Measurements from ENCODE around the gene CPEB1. TPM values are rescaled to one million over a fixed set of nuclear protein-coding genes. Genes with fewer than 3 reads are reported as not detected.

Gene CPEB1
- total RNA-seq: 1.1 TPM

DNA sequence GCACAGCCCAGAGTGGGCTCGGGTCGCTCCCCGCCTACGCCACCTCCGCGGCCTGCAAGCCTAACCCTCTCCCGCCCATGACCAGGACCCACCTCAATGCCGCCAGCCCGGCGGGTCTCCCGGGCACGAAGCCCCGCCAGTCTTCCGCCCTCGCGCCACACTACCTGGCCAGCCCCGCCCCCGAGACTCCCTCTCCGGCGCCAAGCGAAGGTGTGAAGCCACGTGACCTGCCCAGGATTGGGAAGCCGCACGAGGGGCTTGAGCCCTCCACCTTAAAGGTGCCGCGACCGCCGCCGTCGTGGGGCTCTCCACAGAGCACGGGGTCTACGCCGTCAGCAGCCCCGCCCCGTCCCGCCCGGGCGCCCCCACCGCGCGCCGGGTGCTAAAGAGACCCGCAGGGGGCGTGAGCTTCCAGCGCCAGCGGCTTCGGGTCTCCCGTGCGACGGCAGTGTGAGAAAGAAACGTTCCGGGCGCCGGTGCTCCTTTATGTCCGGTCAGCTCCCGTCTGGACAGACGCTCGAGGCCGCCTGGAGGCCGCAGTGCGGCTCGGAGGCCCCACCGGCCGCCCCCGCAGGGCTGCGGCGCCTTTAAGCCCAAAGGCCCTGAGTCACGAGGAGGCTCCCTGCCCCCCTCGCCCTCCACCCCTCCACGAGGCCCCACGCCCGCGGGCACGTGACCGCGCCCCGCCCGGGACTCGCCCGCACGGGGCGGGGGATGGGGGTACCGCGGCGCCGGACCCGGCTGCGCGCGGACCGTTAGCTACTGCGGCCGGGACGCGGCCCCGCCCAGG lies at the start of gene CPEB1:
Gene CPEB1, minus strand, starts transcription at position 319 of the 790 bp plus-strand sequence. CDS start 18,904 bp downstream, outside the sequence.
- DNase-seq: peak; percentile 16

GRCh38 chr15:82692171-82692570 lies 45.0 kb upstream of the CPEB1 start:
- DNase-seq: no peak

DNA sequence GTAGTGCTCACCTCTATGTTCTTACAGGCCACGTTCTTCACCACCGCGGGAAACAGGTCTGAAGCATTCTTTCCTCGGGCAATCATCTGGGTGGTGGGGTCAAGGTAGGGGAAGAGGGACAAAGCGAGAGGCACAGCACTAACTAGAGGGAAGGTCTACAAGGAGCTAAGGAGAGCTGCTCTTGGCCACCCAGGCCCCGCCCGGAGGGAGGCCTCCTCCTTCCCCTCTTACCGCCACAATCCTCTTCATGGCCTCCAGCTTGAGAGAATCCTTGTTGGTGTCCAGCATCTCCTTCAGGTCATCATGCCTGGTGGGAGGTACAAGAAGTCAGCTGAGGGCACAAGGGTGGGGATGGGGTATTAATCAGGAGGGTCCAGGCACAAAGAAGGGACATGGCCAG lies 42.0 kb upstream of the CPEB1 start:
- DNase-seq: no peak

- no peak for DNase-seq
These were observed 41.5 kb upstream of the CPEB1 start for GRCh38 chr15:82688691-82689090.

DNA sequence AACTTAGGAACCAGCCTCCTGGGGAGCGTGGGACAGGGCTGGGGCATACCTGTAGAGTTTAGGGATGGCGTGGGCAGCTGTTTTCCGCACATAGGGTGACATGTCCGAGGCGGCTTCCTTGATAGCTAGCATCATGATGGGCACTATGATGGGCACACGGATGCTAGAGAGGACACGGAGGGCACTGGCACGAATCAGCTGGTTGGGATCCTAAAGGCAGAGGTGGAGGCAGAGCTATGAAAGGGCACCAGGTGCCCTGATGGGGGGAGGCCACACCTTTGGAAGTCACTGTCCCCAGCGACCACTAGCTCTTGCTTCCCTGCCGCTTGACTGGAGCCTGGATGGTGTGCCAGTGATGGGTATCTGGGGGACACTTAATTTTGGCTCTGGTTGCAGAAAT lies 34.2 kb upstream of the CPEB1 start:
- no peak for DNase-seq

- DNase-seq: peak; percentile 48
These were observed 33.3 kb upstream of the CPEB1 start for GRCh38 chr15:82680200-82681102.

DNA sequence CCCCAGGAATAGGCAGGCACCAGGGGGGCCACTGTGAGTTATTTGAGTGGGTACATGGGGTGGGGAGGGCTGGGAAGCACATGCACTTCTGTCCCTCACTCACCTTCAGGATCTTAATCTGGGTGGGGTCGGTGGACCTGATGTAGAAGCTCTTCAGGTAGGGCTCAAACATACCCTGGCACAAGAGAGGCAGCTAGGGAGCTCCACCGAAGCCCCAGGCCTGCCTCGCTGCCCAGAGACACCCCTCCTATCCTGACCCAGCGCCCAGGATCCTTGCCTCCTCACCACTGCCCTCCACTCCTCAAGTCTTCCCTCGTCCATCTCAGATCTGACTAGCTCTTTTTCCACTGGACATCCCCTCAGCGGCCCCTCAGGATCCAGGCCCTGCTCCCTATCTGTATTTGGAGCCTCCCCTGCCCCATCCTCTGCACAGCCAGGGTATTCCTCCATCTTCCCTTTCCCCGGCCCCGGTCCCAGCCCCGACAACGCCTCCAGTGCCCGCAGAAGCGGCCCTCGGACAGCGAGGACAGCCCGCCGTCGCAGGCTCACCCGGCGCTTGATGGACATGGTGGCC lies 32.5 kb upstream of the CPEB1 start:
- DNase-seq: no peak

DNA sequence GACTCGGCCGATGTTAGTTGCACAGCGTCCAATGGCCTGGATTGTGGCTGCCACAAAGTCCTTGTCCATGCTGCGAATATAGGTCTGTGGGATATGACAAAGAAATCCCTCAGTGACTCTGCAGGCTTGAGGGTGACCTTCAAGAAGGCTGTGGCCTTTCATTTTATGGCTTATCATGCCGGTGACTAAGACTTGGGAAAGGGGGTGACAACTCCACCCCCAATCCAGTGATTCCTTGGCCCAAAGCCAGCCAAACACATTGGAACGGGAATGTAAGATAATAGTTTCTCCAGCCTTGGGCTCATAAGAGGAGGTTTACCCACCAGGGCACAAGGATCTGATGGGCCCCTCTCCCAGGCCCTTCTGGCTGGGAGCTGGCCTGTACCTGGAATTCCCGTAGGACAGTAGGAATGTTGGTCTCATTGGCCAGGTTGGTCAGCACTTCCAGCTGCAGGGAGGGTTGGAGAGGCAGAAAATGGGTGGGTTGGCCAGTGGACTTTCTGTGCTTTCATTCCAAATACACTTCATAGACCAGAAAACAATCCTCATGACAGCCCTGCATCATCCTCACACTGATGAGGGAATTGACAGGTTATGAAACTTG lies 30.7 kb upstream of the CPEB1 start:
- DNase-seq: no peak

GRCh38 chr15:82674873-82675272 lies 27.7 kb upstream of the CPEB1 start:
- no peak for DNase-seq

DNA sequence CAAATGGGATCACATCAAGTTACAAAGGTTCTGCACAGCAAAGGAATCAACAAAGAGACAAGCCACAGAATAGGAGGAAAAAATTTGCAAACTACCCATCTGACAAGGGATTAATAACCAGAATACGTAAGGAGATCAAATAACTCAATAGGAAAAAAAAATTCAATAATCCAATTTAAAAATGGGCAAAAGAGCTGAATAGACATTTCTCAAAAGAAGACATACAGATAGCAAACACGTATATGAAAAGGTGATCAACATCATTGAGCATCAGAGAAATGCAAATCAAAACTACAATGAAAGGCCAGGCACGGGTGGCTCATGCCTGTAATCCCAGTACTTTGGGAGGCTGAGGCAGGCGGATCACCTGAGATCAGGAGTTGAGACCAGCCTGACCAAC lies 23.5 kb upstream of the CPEB1 start:
- DNase-seq: no peak

DNA sequence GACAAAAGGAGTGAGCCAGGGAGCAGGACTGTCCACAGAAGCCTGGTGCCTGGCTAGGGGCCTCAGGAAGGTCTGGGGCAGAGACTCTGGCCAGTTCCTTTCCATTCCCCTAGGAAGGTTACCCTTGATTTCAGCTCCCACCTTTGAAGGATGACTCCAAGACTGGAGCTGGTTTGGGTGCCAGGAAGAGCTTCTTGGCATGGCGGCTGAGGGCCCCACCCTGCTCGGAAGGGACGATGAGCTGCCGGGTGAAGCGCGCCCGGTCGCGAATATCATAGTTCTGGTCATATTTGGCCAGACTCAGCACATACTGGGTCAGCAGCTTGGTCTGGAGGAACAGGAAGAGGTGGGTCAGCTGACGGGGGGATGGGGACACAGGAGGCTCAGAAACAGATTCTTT lies 19.4 kb upstream of the CPEB1 start:
- DNase-seq: no peak

- no peak for DNase-seq
These were observed 16.9 kb upstream of the CPEB1 start for GRCh38 chr15:82664021-82664420.

- peak; percentile 81 for DNase-seq
These were observed 16.0 kb upstream of the CPEB1 start for GRCh38 chr15:82663186-82663600.

GRCh38 chr15:82662641-82663040 lies 15.5 kb upstream of the CPEB1 start:
- DNase-seq: no peak

DNA sequence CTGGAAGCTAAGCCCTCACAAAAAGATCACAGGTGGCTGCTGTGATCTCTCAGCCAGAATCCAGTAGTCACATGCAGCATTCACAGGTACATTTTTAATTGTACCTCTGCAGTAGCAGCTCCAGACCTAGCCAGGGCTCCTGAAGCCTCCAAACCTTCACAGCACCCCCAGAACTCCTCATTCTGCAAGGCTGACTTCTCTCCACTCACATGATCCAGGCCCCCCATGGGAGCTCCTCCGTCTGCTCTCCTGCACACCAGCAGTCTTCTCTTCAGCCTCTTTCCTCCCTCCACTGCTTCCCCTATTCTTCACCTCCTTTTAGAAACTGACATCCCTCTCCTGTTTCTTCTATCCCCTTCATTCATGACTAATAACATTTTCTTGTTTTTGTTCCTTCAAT lies 13.2 kb upstream of the CPEB1 start:
- DNase-seq: no peak

- no peak for DNase-seq
These were observed 9.6 kb upstream of the CPEB1 start for GRCh38 chr15:82656641-82657266.

DNA sequence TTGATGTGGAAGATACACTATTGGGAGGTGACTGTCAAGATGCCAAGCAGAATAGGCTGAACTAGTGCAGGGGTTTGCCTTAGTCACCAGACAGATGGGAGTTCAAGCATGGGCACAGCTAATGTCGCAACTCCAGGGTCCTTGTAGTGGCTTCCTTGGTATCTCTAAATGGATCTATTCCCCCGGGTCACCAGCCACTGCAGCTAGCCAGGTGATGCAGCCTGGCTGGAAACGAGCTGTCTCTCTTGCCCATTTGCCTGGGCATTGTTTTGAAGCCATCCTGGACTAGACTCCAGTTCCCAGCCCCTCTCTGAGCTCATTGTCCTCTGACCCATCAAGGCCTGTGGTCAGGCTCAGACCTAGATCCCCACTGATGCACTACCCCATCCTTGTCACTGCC lies 8.4 kb upstream of the CPEB1 start:
- no peak for DNase-seq

DNA sequence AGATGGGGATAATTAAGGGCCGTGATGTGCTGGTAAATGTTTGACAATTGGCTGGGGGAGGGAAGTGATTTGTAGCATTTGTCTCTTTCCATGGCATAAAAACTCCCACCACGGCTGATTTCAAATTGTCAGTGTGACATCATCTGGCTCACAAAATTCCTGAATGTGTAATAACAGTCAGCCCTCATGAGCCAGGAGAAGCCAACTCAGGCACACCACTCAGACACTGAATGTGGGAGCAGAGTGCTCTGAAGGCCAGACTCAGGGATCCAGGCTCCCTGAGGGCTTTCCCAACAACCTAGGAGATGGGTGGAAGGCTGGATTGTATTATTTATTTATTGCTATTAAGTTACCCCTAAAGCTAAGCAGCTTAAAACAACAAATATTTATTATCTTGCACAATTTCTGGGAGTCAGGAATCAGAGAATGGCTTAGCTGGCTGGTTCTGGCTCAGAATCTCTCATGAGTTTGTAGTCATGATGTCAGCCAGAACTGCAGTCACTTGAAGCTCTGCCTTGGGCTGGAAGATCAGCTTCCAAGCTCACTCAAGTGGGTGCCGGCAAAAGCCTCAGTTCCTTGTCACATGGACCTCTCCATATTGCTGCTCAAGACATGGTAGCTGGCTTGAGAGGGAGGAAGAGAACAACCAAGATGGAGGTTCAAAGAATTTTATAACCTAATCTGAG lies 6.5 kb upstream of the CPEB1 start:
- DNase-seq: no peak

GRCh38 chr15:82651708-82652107 lies 4.5 kb upstream of the CPEB1 start:
- DNase-seq: no peak

GRCh38 chr15:82650046-82650670 lies 3.0 kb upstream of the CPEB1 start:
- DNase-seq: no peak

Measured in tongue (tissue), 2 donors.